NCI-H748 (cell line): ENCODE measurements around the gene PARVA.
"Not testable (repeated sequence)": the region's sequence is repeated elsewhere in the genome, so short reads cannot be mapped to it uniquely, and the experiment has no call there.

Experiments
- DNase-seq: peaks from one replicate; lab custom pipeline; 2025; ENCODE audit not compliant: unreplicated experiment; lab: John Stamatoyannopoulos, UW

PARVA gene

DNA sequence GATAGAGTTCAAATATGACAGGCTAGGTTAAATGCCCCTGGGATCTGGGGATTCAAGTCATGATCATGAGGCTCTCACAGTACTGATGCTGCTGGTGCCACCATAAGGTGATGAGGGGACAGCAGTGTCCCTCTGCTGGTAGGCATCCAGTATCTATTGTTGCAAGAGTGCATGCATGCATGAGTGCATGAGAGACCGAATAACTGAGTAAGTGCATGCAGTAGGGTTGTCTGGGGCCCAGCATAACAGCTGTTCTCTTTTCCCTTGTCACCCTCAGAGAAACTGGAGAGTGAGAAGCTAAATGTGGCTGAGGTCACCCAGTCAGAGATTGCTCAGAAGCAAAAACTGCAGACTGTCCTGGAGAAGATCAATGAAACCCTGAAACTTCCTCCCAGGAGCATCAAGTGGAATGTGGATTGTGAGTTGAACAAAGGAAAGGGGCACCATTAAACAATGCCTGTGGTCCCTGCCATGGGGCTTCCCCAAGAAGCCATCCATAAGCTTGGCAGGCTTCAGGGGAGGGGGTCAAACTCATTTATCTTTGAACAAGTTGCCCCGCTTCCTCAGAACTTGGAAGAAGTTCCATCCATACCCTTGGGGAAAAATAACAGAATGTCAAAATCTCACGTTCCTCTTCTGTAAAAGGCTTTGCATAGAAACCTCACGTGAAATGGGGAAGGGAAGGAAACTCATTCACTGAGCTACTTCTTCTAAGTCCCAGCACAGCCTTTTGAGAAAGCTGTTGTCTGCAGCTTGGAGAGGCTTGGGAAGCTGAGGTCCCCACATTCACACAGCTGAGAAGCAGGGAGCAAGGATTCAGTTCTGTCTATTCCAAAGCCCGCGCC, 119.0 kb downstream of the PARVA start:
- DNase-seq: no peak

GRCh38 chr11:12497431-12497830, 120.1 kb downstream of the PARVA start:
- DNase-seq: peak; percentile 8

DNA sequence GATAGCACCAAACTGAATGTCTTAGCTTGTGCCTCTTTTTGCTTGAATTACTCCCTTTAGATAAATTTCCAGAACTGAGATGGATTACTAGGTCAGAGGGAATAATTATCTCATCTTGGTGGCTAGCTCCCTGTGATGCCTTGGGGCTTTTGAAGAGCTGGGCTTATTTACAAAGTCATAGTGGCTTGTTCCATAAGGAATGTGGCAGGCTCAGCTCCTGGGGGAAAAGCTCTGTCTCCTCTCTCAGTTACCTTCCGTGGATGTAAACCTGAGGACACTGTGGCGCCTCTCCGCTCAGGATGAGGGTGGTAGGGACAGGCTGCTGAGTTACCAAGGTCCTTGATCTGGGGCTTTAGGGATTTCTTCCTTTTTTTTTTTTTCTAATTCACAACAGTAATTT, 121.7 kb downstream of the PARVA start:
- DNase-seq: no peak

GRCh38 chr11:12502046-12502445, 124.7 kb downstream of the PARVA start:
- no peak for DNase-seq

GRCh38 chr11:12503039-12503484, 125.7 kb downstream of the PARVA start:
- no peak for DNase-seq

GRCh38 chr11:12503886-12504285, 126.5 kb downstream of the PARVA start:
- no peak for DNase-seq

DNA sequence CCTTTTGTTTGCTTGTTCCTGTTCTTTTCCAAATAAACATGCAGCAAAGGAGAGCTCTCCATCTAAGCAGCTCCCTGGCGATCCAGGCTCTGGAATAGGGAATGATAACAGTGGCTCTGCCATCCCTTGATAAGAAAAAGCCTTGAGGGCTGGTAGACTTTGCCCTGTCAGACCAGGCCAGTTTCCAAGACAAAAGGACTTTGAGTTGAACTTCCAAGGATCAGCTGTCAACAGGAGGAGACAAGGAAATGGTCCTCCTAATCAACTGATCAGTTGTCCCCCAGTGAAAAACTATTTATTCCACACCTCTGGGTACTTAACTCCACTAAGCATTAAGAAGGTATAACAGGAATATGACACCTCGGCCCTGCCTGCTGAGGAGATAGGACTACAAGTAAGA, 127.8 kb downstream of the PARVA start:
- no peak for DNase-seq

DNA sequence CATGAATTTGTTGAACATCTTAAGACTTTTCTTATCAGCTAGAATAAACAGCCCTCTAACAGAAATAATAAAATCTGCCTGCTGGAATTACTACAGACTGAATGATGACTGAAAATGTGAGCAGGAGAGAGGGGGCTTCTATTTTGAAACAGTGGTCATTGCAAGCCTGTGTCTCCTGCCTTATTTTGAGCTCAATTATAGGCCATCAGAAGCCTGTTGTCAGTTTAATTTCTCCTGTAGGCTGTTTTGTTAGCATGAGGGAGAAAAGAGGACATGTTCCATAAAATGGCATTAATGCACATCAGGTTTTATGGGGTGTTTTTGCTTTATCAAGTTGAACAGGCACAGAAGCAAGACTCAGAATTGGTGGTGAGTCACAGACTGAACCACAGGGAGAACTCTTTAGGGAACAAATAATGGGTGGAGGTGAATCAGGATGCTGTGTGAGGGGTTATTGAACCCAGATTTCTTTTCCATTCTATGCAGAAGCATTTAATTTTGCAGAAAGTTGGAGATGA, 129.1 kb downstream of the PARVA start:
- DNase-seq: no peak

DNA sequence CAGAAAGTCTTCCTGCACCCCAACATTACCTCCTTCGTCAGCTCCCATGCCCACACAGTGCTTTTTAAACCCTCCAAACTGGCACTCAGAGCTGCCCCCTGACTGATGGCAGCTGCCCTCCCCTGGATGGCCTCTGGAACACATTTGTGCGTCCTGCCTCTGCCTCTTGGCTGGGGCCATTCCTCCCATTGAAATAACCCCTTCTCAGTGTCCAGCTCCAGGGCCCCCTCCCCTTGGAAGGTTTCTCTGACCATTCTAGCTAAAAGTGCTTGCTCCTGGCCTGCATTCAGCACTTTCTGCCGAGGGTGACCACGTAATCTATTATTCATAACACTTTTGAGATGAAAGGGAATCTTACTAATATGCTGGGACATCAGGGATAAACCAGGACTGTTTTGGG, 130.0 kb downstream of the PARVA start:
- DNase-seq: no peak

- no peak for DNase-seq
These were observed 130.9 kb downstream of the PARVA start for GRCh38 chr11:12508151-12508751.

DNA sequence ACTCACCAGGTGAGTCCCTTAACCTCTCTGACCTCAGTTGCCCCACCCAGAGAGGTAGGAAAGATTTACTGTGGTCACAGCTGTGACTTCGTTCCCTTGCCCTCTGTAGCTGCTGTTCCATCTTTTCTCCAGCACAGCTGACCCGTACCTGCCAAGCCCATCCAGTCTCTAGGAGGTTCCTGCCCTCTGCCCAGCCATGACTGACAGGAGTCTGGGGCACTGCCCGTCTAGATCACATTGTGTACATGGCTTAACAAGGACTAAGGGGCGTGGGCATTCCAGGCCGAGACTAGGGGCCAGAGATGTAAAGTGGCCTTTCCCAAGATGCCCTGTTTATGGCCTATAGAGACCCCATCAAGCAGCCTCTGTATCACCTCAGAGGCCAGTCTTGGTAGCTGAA, 132.0 kb downstream of the PARVA start:
- no peak for DNase-seq

GRCh38 chr11:12512132-12512531, 134.8 kb downstream of the PARVA start:
- no peak for DNase-seq

GRCh38 chr11:12512826-12513395, 135.5 kb downstream of the PARVA start:
- no peak for DNase-seq

DNA sequence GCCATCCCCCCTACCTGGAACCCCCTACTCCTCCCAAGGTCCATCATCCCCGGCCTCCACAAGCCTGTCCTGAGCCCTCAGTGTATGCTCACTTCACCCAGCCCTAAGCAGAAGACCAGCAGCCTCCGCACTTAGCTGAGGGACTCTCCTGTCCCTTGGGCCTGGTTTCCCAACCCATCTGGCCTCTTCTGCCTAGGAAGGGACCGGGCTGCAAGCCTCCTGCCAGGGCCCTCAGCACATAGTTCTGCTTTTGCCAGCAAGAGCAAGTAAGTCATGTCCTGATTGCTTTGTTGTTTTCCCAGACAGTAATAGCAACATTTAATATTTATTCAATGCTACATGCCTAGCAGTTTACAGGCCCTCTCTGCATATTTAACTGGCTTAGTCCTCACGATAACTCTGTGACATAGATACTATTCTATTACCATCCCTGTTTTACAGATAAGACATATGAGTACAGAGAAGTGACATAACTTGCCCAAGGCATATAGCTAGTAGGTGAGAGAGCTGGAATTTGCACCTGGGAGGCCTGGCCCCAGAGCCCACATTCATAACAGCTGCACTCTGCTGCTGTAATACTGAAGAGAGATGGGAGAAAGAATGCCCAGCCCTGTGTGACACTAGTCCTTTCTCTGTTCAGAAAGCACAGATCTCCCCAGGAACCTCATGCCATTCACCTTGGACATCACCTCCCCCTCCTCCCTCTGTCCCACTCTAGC, 139.2 kb downstream of the PARVA start:
- no peak for DNase-seq

DNA sequence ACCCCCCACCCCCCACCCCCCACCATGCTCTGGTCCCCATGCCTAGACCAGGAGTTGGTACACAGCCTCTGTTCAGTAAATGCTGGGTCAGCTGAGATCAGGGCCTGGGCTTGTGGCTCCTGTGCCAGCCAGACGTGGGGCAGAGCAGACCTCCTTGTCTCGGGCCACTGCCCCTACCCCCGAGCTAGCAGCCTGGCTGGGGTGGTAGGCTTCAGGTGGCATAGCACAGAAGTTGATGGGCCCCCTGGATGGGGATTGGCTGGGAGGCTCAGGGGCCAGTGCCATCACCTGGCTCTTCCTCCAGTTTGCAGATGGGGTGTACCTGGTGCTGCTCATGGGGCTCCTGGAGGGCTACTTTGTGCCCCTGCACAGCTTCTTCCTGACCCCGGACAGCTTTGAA, 139.9 kb downstream of the PARVA start:
- no peak for DNase-seq

GRCh38 chr11:12517741-12518140, 140.4 kb downstream of the PARVA start:
- DNase-seq: no peak

DNA sequence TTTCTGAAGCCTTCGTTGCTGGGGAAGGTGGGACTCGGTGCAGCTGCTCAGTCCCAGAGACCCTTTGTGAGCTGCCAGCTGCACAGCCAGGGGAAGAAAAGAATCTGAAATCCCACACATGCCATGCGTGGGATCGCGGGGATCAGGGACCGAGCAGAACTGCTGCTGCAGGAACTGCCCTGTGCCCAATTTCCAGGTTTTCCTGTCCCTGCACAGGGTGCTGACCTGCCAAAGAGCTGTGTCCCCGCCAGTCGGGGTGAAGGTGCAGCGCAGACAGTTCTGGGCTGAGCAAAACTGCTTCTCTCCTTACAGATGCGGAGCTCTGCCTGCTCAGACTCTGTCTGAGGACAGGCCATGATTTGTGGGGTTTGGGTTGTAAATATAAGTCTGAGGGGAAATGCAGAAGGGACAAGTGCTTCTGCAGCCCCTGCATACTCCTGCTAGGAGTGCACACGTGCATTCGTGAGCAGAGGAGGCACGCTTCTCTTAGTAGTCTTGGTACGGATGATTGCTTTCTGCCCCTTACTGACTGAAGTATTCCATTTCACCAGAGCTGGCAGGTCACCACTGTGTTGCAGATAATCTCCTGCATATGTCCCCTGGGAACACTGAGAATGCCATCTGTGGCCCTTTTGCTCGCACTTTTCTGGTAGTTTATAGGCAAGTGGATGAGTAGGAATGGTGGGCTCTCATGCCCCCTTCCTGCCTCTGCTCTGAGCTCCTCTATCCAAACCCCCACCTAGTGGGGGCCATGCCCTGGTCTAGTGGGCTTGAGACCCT, 141.4 kb downstream of the PARVA start:
- DNase-seq: no peak

GRCh38 chr11:12520054-12520453, 142.7 kb downstream of the PARVA start:
- no peak for DNase-seq

DNA sequence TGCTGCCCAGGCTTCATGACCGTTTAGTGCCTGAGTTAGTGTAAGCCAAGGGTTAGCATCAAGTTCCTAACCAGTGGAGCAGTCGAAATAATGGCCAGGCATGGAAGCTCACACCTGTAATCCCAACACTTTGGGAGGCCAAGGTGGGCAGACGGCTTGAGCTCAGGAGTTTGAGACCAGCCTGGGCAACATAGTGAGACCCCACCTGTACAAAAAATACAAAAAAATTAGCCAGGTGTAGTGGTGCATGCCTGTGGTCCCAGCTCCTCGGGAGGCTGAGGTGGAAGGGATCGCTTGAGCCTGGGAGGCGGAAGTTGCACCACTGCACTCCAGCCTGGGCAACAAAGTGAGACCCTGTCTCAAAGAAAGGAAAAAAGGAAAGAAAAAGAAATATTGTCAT, 143.2 kb downstream of the PARVA start:
- DNase-seq: not testable (repeated sequence)

- no peak for DNase-seq
These were observed 146.0 kb downstream of the PARVA start for GRCh38 chr11:12523180-12523924.
